A204.1 (cell line): ENCODE results near the gene ODC1.

Experiments used
- FAIRE-seq: peaks from 2 replicates; lab custom pipeline; 2012; peaks lifted over from hg19 to GRCh38; lab: Jason Lieb, UNC

The ODC1 gene

GRCh38 chr2:10399358-10399757 is 48.8 kb downstream of the ODC1 start:
- no peak for FAIRE-seq

GRCh38 chr2:10398496-10398895 is 49.6 kb downstream of the ODC1 start:
- no peak for FAIRE-seq

- FAIRE-seq = no peak
Measured at GRCh38 chr2:10397878-10398277, 50.2 kb downstream of the ODC1 start.

GRCh38 chr2:10397297-10397875 is 50.7 kb downstream of the ODC1 start:
- FAIRE-seq = no peak

- FAIRE-seq = no peak
Measured at GRCh38 chr2:10396464-10396863, 51.7 kb downstream of the ODC1 start.

GRCh38 chr2:10395893-10396292 is 52.2 kb downstream of the ODC1 start:
- no peak for FAIRE-seq

GRCh38 chr2:10393640-10393982 is 54.5 kb downstream of the ODC1 start:
- FAIRE-seq = no peak

- no peak for FAIRE-seq
Measured at GRCh38 chr2:10392951-10393639, 55.0 kb downstream of the ODC1 start.

GRCh38 chr2:10392548-10392947 is 55.6 kb downstream of the ODC1 start:
- FAIRE-seq = no peak

GRCh38 chr2:10392100-10392499 is 56.0 kb downstream of the ODC1 start:
- FAIRE-seq = no peak

GRCh38 chr2:10390369-10390801 is 57.7 kb downstream of the ODC1 start:
- FAIRE-seq = no peak
